T47D (cell line): ENCODE results near the gene TCEANC.
"Not testable (repeated sequence)": the region's sequence is repeated elsewhere in the genome, so short reads cannot be mapped to it uniquely, and the experiment has no call there.

Source experiments
- DNase-seq, 2 experiments: peaks; one replicate each; pipeline versions ENCODE4 v3.0.0 to v3.0.0-alpha.2; 2011 to 2012; ENCODE audit warnings: low read depth in 1 of 2, low spot score in 1 of 2
- JUND ChIP-seq: IDR thresholded peaks from 2 replicates; pipeline ENCODE4 v1.6.1; 2012; ENCODE audit warnings: low read depth
- in situ Hi-C: cut with HindIII; loops from 2 replicates; pipeline ENCODE4 v1.10.0; 2016; ENCODE audit warnings: low sequenced_read_pairs, low pct_unique_long_range_greater_than_20kb

Gene TCEANC, protein sequence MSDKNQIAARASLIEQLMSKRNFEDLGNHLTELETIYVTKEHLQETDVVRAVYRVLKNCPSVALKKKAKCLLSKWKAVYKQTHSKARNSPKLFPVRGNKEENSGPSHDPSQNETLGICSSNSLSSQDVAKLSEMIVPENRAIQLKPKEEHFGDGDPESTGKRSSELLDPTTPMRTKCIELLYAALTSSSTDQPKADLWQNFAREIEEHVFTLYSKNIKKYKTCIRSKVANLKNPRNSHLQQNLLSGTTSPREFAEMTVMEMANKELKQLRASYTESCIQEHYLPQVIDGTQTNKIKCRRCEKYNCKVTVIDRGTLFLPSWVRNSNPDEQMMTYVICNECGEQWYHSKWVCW

DNA sequence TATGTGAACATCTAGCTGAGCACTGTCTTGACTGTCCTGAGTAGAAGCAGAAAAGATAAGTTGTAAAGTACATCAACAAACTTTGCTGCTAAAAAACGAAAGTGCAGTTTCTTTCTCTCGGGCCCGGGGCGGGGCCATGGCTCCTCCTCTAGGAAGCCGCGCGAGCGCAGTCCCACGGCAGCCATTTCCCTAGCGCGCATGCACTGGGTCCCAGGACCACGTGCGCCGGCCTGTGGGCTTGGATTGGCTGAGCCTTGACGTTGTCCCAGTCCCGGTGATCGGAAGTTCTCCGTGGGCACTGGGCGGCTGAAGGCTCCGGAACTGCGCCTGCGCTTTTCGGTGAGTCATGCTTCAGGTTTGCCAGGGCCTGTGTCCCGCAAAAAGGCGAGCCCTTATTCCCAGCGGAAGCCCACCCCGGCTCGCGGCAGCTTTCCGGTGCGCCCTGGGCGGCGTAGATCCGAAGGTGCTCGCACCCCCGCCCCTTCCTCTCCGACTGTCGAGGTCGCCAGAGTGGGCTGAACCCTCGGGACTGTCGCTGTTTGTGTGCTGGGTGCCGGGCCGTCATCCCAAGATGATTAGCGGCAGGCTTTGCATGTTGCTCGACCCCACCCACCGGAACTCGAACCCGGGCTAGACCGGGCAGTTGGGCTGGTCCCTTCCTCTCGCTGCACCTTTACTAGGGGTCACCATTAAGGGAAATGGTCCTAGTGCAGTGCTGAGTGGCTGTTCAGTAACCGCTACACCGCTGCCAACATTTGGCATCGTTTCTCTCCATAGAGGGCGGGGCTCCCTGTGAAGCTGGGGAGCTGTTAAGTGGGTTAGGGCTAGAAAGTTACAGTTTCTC, at the start of gene TCEANC:
TSS of gene TCEANC (plus strand) at position 292 of the 844 bp plus-strand sequence. CDS start 9,368 bp downstream, outside the sequence.
- in situ Hi-C loops: no loop called here
- peak; percentile 87 to 97 for DNase-seq
- no peak for TF ChIP-seq JUND

DNA sequence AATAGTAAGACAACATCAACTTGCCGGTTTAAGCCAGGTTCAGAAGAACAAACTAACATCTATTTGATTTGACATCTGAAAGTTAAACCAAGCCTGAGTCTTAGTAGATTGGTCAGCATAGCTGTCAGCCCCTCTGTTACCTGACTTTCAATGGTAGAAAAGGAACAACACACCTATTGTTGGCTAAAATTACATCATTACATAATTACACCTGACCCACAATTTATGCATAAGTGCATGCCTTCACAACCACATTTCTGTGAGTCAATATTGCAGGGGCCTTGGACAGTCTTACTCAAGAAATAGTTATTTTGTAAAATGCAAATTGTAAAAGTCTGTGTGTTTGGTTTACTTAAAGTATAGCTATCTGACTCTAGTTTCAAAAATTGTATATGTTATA, 47.3 kb upstream of the TCEANC start:
- DNase-seq: no peak
- in situ Hi-C loops: no loop called here
- no peak for TF ChIP-seq JUND

DNA sequence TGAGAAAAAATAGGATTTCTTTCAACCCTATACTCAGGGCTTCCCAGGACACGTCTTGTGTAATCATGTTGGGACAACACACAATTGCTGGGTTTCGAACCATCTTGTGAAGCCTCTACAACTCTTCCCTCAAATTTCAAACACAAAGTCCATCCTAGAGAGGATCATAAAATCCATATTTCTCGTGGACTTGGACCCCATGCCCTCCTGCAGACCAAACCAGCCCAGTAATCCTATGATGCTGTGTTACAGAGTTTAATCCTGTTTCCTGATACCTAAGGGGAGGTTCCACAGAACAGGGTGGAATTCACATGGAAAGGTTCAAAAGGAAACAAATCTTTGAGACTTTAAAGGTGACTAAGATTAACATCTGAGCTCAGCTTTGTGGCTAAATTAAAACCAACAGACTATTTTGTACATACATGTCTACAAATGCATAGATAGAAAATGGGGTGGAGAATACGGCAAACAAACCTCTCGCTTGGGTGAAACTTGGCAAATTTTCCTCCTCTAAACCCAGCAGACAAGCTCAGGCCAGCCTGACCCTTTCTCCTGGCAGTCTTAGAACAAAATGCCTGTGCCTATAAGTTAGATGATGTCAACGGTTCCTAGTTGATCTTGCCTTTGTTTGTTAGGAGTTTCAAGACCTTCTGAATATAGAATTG, 45.5 kb upstream of the TCEANC start:
- peak in 1 of 2 experiments; percentile 20 for DNase-seq

DNA sequence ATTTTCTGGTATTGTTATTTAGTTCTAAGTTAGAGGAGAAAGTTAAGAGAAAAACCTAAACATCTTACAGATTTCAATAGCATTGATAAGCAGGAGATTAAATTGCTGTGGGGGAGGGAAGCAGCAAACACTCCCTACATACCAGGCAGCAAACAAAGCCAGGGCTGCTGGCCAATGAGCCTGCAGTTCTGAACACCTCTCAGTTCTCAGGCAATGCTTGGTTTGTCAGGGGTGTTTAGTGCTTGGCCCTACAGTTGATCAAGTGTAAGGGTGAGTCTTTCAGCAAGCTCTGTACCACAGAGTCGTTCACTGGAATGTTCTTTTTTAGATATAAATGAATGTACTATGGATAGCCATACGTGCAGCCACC, 45.0 kb upstream of the TCEANC start:
- peak in 1 of 2 experiments; percentile 21 for DNase-seq
- in situ Hi-C loops: no loop called here
- no peak for TF ChIP-seq JUND

More for the DNA sequence above, 45.5 kb upstream of the TCEANC start:
- no peak for TF ChIP-seq JUND
- in situ Hi-C loops: no loop called here

DNA sequence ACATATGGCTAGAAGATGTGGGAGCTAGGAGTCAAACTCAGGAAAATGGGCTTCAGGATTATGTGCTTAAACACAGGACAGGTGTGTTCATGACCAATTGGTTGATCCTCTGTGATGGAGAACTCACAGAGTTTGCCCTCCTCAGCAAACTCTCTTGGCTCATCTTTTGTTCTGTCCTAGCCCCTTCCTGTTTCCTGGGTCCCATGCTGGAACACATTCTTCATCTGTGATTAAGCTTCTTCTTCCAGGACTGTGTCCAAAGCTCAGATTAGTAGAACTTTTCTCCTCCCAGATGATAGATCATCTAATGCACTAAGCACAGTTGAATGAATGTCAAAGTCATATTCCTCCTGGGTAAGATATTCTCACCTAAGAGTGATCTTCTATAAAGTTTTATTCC, 38.8 kb upstream of the TCEANC start:
- no peak for DNase-seq
- no peak for TF ChIP-seq JUND
- in situ Hi-C loops: no loop called here

DNA sequence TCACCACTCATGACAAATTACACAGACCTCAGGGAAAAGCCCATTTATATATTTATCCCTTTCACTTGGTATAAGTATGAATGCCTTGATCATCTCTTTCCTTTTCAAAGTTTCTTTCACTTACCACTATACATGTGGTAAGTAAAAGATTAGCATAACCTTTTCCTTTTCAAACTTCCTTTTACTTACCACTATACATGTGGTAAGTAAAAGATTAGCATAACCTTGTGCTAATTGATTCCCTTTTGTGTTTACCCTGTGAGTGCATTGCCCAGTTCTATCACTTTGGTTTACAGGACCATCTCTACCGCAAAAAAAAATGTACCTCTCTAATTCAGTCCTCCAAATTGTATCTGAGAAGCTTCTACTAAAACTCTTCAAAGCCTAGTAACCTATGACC, 32.7 kb upstream of the TCEANC start:
- DNase-seq: no peak
- in situ Hi-C loops: no loop called here
- TF ChIP-seq JUND: no peak

DNA sequence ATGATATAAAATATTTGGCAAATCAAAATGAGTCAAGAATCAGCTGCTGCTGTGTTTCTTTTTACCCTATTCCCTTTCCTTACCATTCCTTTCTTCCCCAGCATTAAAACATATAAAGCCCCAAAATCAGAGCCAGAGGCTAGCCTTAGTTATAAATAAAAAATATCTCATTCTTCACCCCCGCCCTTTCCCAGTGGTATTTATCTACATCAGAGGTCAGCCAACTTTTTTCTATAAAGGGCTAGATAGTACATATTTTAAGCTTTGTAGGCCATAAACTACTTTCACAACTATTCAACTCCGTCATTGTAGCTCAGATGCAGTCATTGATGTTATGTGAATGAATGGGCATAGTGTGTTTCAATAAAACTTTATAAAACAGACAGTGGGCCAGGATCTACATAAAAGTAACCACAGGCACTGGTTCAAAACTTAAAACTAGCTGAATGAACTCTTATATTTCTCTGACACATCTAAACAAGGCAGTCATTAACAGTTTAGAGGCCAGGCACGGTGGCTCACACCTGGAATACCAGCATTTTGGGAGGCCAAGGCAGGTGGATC, 30.5 kb upstream of the TCEANC start:
- in situ Hi-C loops: no loop called here
- TF ChIP-seq JUND: no peak
- DNase-seq: no peak

DNA sequence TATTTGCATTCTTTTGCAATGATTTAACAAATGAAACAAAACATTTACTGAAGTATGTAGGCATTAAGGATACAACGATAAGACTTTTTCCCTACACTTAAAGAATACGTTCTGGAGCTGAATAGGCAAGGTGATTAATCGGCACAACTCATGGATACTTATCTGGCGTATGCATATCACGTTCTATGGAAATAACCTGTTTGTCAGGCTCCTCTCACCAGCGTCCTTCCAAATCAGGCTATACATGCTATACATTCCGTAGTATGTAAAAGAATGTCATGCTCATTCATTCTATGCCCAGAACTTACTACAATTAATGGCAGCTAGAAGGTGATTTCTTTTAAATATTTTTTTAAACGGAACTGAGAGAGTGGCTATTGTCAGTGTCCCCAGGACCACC, 25.6 kb upstream of the TCEANC start:
- TF ChIP-seq JUND: no peak
- in situ Hi-C loops: no loop called here
- peak in 1 of 2 experiments; percentile 11 for DNase-seq

DNA sequence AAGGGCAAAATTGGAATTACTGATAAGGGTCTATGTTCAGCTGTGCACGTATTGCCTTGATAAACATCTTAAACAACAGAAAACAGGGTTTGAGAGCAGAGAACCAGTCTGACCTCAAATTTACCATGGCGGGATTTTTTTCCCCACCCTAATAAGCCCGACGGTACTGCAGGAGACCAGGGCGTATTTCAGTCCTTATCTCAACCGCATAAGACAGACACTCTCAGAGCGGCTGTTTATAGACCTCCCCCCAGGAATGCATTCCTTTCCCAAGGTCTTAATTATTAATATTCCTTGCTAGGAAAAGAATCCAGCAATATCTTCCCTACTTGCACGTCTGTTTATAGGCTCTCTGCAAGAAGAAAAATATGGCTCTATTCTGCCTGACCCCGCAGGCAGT, 15.7 kb upstream of the TCEANC start:
- in situ Hi-C loops: not testable (repeated sequence)

DNA sequence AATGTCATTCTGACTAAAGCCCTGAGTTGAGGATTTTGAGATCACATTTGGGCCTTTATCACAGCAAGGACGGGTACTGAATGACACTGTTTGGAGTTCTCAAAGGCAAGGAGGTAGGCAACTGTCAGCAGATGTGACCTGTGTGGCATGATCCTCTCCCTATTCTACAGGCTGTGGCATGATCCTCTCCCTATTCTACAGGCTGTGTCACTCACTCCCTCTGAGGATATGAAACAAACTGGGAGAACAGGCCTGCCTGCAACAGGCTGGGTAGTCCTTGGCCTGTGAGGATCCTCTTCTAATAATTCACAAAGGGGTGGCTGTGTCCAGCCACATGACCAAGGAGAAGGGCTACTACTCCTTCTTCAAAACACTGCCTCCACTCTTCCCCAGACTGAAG, 14.9 kb upstream of the TCEANC start:
- in situ Hi-C loops: no loop called here
- peak in 1 of 2 experiments; percentile 1 for DNase-seq
- no peak for TF ChIP-seq JUND

More for the DNA sequence above, 15.7 kb upstream of the TCEANC start:
- not testable (repeated sequence) for DNase-seq

DNA sequence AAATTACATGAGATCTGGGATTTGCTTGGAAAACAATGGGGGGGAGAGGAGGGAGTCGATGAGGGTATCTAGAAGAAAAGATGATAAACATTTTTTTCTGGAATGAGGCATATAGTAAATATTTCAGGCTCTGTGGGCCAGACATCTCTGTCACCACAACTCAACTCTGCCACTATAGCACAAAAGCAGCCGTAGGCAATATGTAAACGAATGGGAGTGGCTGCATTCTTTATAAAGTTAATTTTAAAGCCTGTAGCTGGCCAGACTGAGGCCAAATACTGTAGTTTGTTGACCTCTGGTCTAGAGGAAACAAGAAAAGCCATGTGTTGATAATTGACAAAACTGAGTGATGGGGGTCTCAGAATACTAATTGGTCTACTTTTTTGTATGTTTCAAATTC, 14.1 kb upstream of the TCEANC start:
- in situ Hi-C loops: no loop called here
- TF ChIP-seq JUND: no peak
- DNase-seq: peak in 1 of 2 experiments; percentile 15

DNA sequence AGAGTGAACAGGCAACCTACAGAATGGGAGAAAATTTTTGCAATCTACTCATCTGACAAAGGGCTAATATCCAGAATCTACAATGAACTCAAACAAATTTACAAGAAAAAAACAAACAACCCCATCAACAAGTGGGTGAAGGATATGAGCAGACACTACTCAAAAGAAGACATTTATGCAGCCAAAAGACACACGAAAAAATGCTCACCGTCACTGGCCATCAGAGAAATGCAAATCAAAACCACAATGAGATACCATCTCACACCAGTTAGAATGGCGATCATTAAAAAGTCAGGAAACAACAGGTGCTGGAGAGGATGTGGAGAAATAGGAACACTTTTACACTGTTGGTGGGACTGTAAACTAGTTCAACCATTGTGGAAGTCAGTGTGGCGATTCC, 11.3 kb upstream of the TCEANC start:
- DNase-seq, in situ Hi-C loops: not testable (repeated sequence)
